Endothelial cell of umbilical vein (primary cell): ENCODE results near the gene ZNF311. TPM values are rescaled to one million over a fixed set of nuclear protein-coding genes. Genes with fewer than 3 reads are reported as not detected.
"Not testable (repeated sequence)": the region's sequence is repeated elsewhere in the genome, so short reads cannot be mapped to it uniquely, and the experiment has no call there.

ENCODE experiments used
- BruUV-seq: library from RNA; stranded (reverse); fragments of 400-500 nt; replicated peaks from 2 replicates; lab custom pipeline; 2021; lab: Mats Ljungman, UMichigan
- CTCF ChIA-PET: fragments of 300-600, 350-600 bp; sonication (Branson Sonifier 250); formaldehyde crosslinking; loops from one replicate; lab custom pipeline; 2021; ENCODE audit warnings: antibody characterized with exemption, inconsistent platforms; lab: Charles Lee
- POLR2A ChIA-PET: fragments of 300-600, 350-600 bp; sonication (Branson Sonifier 250); formaldehyde crosslinking; loops from one replicate; lab custom pipeline; 2021; ENCODE audit warnings: antibody characterized with exemption, inconsistent platforms; lab: Charles Lee
- DNase-seq: peaks from one replicate; pipeline ENCODE4 v3.0.0-alpha.2; 2011; ENCODE audit warnings: low read depth, low spot score
- FAIRE-seq: peaks from 2 replicates; lab custom pipeline; 2011; peaks lifted over from hg19 to GRCh38; lab: Jason Lieb, UNC
- H2AFZ ChIP-seq: 2 replicates; pipeline ENCODE4 v1.6.0; 2012; ENCODE audit warnings: low read depth, low read length, control low read depth, inconsistent platforms
- H3K27ac ChIP-seq: 2 replicates; pipeline ENCODE4 v1.5.1; 2011; ENCODE audit warnings: low read depth, mild to moderate bottlenecking, control low read depth, low read length, moderate library complexity; ENCODE audit not compliant: insufficient read depth
- H3K27me3 ChIP-seq, 2 experiments: 2 replicates each; pipeline versions ENCODE4 v1.6.0 to v1.6.1; 2011; ENCODE audit warnings: low read length in 2 of 2, mixed read lengths in 1 of 2; ENCODE audit not compliant: control insufficient read depth in 2 of 2, insufficient read depth in 2 of 2
- H3K36me3 ChIP-seq, 2 experiments: 2 replicates in 1 of 2; 3 replicates in 1 of 2; pipeline ENCODE4 v1.5.1; 2011; ENCODE audit warnings: low read length in 2 of 2, mild to moderate bottlenecking in 1 of 2, moderate library complexity in 1 of 2; ENCODE audit not compliant: control insufficient read depth in 2 of 2, insufficient read depth in 2 of 2; ENCODE audit errors: extremely low read depth in 1 of 2
- H3K4me1 ChIP-seq: 3 replicates; pipeline ENCODE4 v1.5.1; 2011; ENCODE audit warnings: mild to moderate bottlenecking, low read length; ENCODE audit not compliant: control insufficient read depth, insufficient read depth; ENCODE audit errors: extremely low read depth
- H3K4me2 ChIP-seq: 2 replicates; pipeline ENCODE4 v1.6.1; 2011; ENCODE audit warnings: low read length, control low read depth, mixed read lengths; ENCODE audit not compliant: insufficient read depth
- H3K4me3 ChIP-seq, 3 experiments: fragments of 200-600 bp in 1 of 3; sonication (generic), shearing (Covaris generic) in 1 of 3; replicated peaks in 1 of 3; 2 replicates each; pipeline ENCODE4 v1.5.1; 2011 to 2016; ENCODE audit warnings: control low read depth in 3 of 3, low read length in 3 of 3, mild to moderate bottlenecking in 2 of 3, inconsistent platforms in 1 of 3, low read depth in 1 of 3, moderate library complexity in 1 of 3; ENCODE audit not compliant: insufficient read depth in 1 of 3
- H3K79me2 ChIP-seq: 2 replicates; pipeline ENCODE4 v1.6.0; 2012; ENCODE audit warnings: low read length, inconsistent platforms; ENCODE audit not compliant: control insufficient read depth, insufficient read depth
- H3K9ac ChIP-seq: replicated peaks from 2 replicates; pipeline ENCODE3; 2011; ENCODE audit warnings: low read length, control low read depth; ENCODE audit not compliant: insufficient read depth; ENCODE audit errors: extremely low read depth
- H3K9me1 ChIP-seq: replicated peaks from 3 replicates; pipeline ENCODE4 v1.6.0; 2011; ENCODE audit warnings: mild to moderate bottlenecking, low read length; ENCODE audit not compliant: control insufficient read depth, insufficient read depth; ENCODE audit errors: extremely low read depth
- H3K9me3 ChIP-seq: replicated peaks from 2 replicates; pipeline ENCODE4 v1.5.1; 2012; ENCODE audit warnings: low read length, inconsistent platforms; ENCODE audit not compliant: control insufficient read depth, insufficient read depth
- H4K20me1 ChIP-seq: replicated peaks from 2 replicates; pipeline ENCODE3; 2011; ENCODE audit warnings: mild to moderate bottlenecking, low read length; ENCODE audit not compliant: control insufficient read depth, insufficient read depth; ENCODE audit errors: extremely low read depth
- FOS ChIP-seq: IDR thresholded peaks from 2 replicates; pipeline ENCODE4 v1.6.1; 2011; ENCODE audit warnings: mild to moderate bottlenecking, low read length, moderate library complexity, borderline replicate concordance; ENCODE audit not compliant: insufficient read depth
- MYC ChIP-seq: IDR thresholded peaks from one replicate; pipeline ENCODE4 v1.6.1; 2011; ENCODE audit warnings: mild to moderate bottlenecking, low read depth, low read length
- POLR2AphosphoS5 ChIP-seq: IDR thresholded peaks from 2 replicates; pipeline ENCODE4 v1.6.1; 2012; ENCODE audit warnings: low read depth, mild to moderate bottlenecking, control low read depth, low read length, moderate library complexity; ENCODE audit not compliant: insufficient read depth
- dilution Hi-C: fragments of 300-500 bp; cut with MboI; formaldehyde crosslinking; loops from one replicate; pipeline ENCODE4 v1.15.0; 2019; ENCODE audit warnings: low sequenced_read_pairs; ENCODE audit not compliant: extremely low pct_ligation_motif_present
- intact Hi-C: fragments of 100-400 bp; cut with micrococcal nuclease; formaldehyde crosslinking; loops from one replicate; pipeline ENCODE4 v1.10.0; 2022
- polyA plus RNA-seq, 4 experiments: library from polyadenylated mRNA; depleted of rRNA in 3 of 4; stranded (reverse) in 3 of 4; unstranded in 1 of 4; fragments of >200 nt; gene quantifications; 2 replicates each; pipeline versions ENCODE4 v1.2.1 to v1.2.3, GENCODE V29; 2011 to 2012; ENCODE audit warnings: missing spikeins in 1 of 4
- total RNA-seq: library from RNA; stranded (reverse); gene quantifications from 2 replicates; pipeline ENCODE4 v1.2.3, GENCODE V29; 2021

Gene ZNF311
- total and polyA plus RNA-seq, 2 donors (not counting 3 experiments of a cell fraction or from before 2014, with no cell fraction given): 0.26 to 0.35 TPM

- Histone ChIP-seq H2AFZ (no peak overlapping the region), H3K9me1 (no peaks in the 10 kb centered on the region), H3K27me3 (no peaks in the 10 kb centered on the region), H3K4me1 (peaks cover 12% of the 10 kb centered on the region), H4K20me1 (no peaks in the 10 kb centered on the region), H3K27ac (no peak overlapping the region), H3K4me2 (no peak overlapping the region), H3K79me2 (no peaks in the 10 kb centered on the region), H3K9ac (no peak overlapping the region), H3K4me3 (no peak overlapping the region), H3K9me3 (no peaks in the 10 kb centered on the region), H3K36me3 (no peaks in the 10 kb centered on the region)
- DNase-seq: no peak
- POLR2A ChIA-PET: no interaction called here
- no peak for FAIRE-seq
- intact Hi-C loops (no loop called here), dilution Hi-C loops (no loop called here)
- TF ChIP-seq MYC (no peak), FOS (no peak), POLR2AphosphoS5 (no peak)
- CTCF ChIA-PET: no interaction called here
- no TSS peak for BruUV-seq
Measured at GRCh38 chr6:28974505-28974904, 30.6 kb downstream of the ZNF311 start.

DNA sequence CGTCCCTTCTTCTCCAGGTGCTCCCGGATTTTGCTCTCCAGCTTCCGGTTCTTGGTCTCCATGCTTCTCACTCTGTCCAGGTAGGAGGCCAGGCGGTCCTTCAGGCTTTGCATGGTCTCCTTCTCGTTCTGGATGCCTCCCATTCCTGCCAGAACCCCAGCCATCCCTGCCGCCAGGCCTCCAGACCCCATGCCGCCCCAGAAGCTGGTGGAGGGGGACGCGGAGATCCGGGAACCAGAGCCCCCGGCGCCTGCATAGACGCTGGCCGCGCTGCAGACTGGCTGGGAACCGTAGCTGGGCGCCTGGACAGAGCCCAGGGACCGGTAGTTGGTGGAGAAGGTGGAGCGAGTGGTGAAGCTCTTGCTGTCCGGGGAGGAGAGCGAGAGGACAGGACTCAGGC is 35.1 kb downstream of the ZNF311 start:
- H3K27me3 ChIP-seq, H3K4me1 ChIP-seq, DNase-seq, H3K9me3 ChIP-seq, H4K20me1 ChIP-seq, H3K79me2 ChIP-seq, H3K36me3 ChIP-seq, H3K4me3 ChIP-seq, H3K27ac ChIP-seq, POLR2A ChIA-PET, FAIRE-seq, dilution Hi-C loops, H3K9me1 ChIP-seq, H2AFZ ChIP-seq, intact Hi-C loops, H3K4me2 ChIP-seq, BruUV-seq, H3K9ac ChIP-seq: not testable (repeated sequence)
- CTCF ChIA-PET: interaction anchor here (1.5 to 2.5 kb wide), 3 partner anchors 11 to 46 kb away, joined by 3 to 12 read pairs (median 9); no protein-coding TSS in a partner anchor
